ENCODE data around the gene FGF8.
A peak's percentile ranks its signal among the peaks of the same experiment; 100 is the strongest.

The FGF8 gene

DNA sequence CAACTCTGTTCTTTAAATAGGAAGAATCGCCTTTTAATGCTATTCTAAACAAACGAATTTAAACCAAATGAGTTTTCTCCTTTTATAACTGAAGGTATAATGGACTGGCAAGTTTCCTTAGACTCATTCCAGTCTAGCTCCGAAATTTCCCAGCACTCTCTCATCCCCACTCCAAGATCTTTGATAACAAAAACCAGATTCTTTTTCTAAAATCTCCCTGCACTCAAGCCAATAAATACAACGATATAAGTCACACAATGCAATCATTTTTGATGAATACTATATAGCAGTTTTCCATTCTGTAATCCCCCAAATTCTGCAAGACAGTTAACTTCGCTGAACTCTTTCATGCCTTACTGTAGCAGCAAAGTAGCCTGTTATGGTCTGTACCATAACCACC lies 40.5 kb upstream of the FGF8 start:
- Histone ChIP-seq H3K4me3 (ENCODE audit: insufficient read length, low read depth) (peak overlapping the region; percentile 91), H3K4me1 (ENCODE audit: insufficient read depth, insufficient read length) (peaks cover 2% of the 10 kb centered on the region), H3K9me3 (ENCODE audit: insufficient read depth, low read length) (no peaks in the 10 kb centered on the region), H3K9ac (ENCODE audit: insufficient read length, low read depth) (peak overlapping the region; percentile 82), H3K36me3 (ENCODE audit: insufficient read depth, insufficient read length, low read length) (peaks cover 21% of the 10 kb centered on the region), H3K27me3 (ENCODE audit: insufficient read depth, insufficient read length) (no peaks in the 10 kb centered on the region)
- no peak for DNase-seq (ENCODE audit: low read depth, low spot score)
- no peak for TF ChIP-seq ZNF274 (IDR thresholded peaks at IDR 0.05; ENCODE audit: low read depth, low read length)
- no peak for TF ChIP-seq SUZ12 (IDR thresholded peaks at IDR 0.05; ENCODE audit: extremely low read depth, insufficient read depth, insufficient read length)
- TF ChIP-seq YY1 (IDR thresholded peaks at IDR 0.05; ENCODE audit: insufficient read depth, insufficient read length) = no peak

DNA sequence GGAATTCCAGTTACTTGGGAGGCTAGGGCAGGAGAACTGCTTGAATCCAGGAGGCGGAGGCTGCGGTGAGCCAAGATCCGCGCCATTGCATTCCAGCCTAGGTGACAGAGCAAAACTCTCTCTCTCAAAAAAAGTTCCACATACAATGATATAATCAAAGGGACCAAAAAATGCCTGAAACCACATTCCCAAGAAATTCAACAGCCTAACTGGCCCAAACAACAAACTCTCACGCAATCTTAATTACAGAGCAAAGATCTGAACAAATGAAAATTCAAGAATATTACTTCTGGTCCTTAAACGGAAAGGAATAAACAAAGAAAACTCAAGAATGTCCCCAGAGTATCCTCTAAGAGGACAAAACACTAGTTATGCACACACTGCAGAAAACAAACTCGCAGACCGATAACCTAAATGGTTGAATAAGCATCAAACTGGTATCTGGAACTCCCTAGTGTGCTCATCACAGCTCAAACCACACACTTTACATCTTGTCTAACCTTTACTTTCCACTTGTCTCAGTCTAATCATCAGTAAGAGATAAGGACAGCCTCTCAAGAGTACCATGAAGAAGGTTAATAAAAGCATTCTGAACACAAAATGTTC lies 38.7 kb upstream of the FGF8 start:
- H3K4me3 ChIP-seq (ENCODE audit: insufficient read length, low read depth) = no peak overlapping the region
- no peak overlapping the region for H3K9ac ChIP-seq (ENCODE audit: insufficient read length, low read depth)
- peaks cover 2% of the 10 kb centered on the region for H3K4me1 ChIP-seq (ENCODE audit: insufficient read depth, insufficient read length)
- H3K9me3 ChIP-seq (ENCODE audit: insufficient read depth, low read length) = no peaks in the 10 kb centered on the region
- H3K27me3 ChIP-seq (ENCODE audit: insufficient read depth, insufficient read length) = no peaks in the 10 kb centered on the region
- peaks cover 35% of the 10 kb centered on the region for H3K36me3 ChIP-seq (ENCODE audit: insufficient read depth, insufficient read length, low read length)
- TF ChIP-seq ZNF274 (IDR thresholded peaks at IDR 0.05; ENCODE audit: low read depth, low read length) = no peak
- TF ChIP-seq YY1 (IDR thresholded peaks at IDR 0.05; ENCODE audit: insufficient read depth, insufficient read length) = no peak
- no peak for DNase-seq (ENCODE audit: low read depth, low spot score)

DNA sequence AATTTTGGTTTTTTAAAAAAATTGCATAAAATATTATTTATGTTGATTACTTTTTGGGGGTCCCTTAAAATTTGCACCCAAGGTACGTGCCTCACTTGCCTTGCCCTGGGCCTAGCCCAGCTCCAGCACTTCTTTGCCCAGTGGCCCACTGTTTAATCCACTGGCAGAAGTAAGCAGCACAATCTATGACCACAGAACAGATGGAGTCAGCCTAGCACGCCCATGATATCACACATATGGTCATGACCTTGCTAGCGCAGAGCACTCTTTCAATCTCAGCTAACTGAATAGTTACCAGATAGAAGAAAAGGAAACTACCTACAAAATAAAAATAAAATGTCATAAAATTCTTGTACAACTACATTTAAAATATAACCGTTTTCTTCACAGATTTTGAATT lies 36.7 kb upstream of the FGF8 start:
- H3K27me3 ChIP-seq (ENCODE audit: insufficient read depth, insufficient read length) = no peaks in the 10 kb centered on the region
- H3K36me3 ChIP-seq (ENCODE audit: insufficient read depth, insufficient read length, low read length) = peaks cover 53% of the 10 kb centered on the region
- TF ChIP-seq YY1 (IDR thresholded peaks at IDR 0.05; ENCODE audit: insufficient read depth, insufficient read length) (no peak), SUZ12 (IDR thresholded peaks at IDR 0.05; ENCODE audit: extremely low read depth, insufficient read depth, insufficient read length) (no peak), ZNF274 (IDR thresholded peaks at IDR 0.05; ENCODE audit: low read depth, low read length) (no peak)
- no peaks in the 10 kb centered on the region for H3K9me3 ChIP-seq (ENCODE audit: insufficient read depth, low read length)
- H3K4me1 ChIP-seq (ENCODE audit: insufficient read depth, insufficient read length) = peaks cover 2% of the 10 kb centered on the region
- no peak for DNase-seq (ENCODE audit: low read depth, low spot score)
- no peak overlapping the region for H3K4me3 ChIP-seq (ENCODE audit: insufficient read length, low read depth)
- H3K9ac ChIP-seq (ENCODE audit: insufficient read length, low read depth) = no peak overlapping the region

DNA sequence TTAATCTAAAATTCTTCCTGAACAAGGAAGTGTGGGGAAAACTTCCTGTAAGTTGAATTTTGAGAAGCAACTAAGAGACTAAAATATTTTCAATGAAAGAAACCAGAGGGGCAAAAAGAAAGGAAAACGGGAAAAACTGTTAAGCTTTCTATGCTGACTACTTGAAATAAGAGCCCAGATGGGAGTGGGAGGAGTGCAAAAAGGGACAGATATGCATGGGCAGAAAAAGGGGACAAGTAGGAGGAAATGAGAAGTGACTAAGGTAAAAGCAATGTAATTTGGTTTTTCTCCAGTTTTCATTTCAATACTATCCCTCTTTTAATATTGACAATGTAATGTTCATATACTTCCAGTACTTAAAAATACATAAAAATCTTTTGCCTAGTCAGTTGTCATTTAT lies 31.2 kb upstream of the FGF8 start:
- Histone ChIP-seq H3K27me3 (ENCODE audit: insufficient read depth, insufficient read length) (no peaks in the 10 kb centered on the region), H3K9me3 (ENCODE audit: insufficient read depth, low read length) (no peaks in the 10 kb centered on the region), H3K4me1 (ENCODE audit: insufficient read depth, insufficient read length) (no peaks in the 10 kb centered on the region), H3K4me3 (ENCODE audit: insufficient read length, low read depth) (no peak overlapping the region), H3K9ac (ENCODE audit: insufficient read length, low read depth) (no peak overlapping the region), H3K36me3 (ENCODE audit: insufficient read depth, insufficient read length, low read length) (peaks cover 81% of the 10 kb centered on the region)
- no peak for DNase-seq (ENCODE audit: low read depth, low spot score)
- TF ChIP-seq YY1 (IDR thresholded peaks at IDR 0.05; ENCODE audit: insufficient read depth, insufficient read length) (no peak), ZNF274 (IDR thresholded peaks at IDR 0.05; ENCODE audit: low read depth, low read length) (no peak), SUZ12 (IDR thresholded peaks at IDR 0.05; ENCODE audit: extremely low read depth, insufficient read depth, insufficient read length) (no peak)

DNA sequence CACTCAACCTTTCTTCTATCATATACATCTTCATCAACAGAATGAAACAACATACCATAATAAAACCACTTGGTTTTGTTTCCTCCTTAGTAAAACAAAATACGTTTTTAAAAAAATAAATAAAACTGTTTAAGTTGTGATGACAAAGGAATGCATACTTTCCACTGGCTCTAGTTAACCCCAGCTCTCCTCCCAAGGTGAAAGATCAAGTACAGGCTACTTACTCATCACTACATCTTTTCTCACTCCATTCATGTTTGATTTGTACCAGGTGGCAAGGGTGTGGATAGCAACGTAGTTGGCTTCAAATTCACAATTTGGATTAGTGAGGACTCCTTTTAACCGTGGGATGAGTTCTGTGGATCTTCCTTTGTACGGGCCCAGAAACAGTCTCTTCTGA lies 27.6 kb upstream of the FGF8 start:
- Histone ChIP-seq H3K36me3 (ENCODE audit: insufficient read depth, insufficient read length, low read length) (peaks cover 81% of the 10 kb centered on the region), H3K9ac (ENCODE audit: insufficient read length, low read depth) (no peak overlapping the region), H3K4me3 (ENCODE audit: insufficient read length, low read depth) (no peak overlapping the region), H3K4me1 (ENCODE audit: insufficient read depth, insufficient read length) (no peaks in the 10 kb centered on the region), H3K27me3 (ENCODE audit: insufficient read depth, insufficient read length) (no peaks in the 10 kb centered on the region), H3K9me3 (ENCODE audit: insufficient read depth, low read length) (no peaks in the 10 kb centered on the region)
- no peak for DNase-seq (ENCODE audit: low read depth, low spot score)
- TF ChIP-seq YY1 (IDR thresholded peaks at IDR 0.05; ENCODE audit: insufficient read depth, insufficient read length) = no peak
- no peak for TF ChIP-seq SUZ12 (IDR thresholded peaks at IDR 0.05; ENCODE audit: extremely low read depth, insufficient read depth, insufficient read length)
- TF ChIP-seq ZNF274 (IDR thresholded peaks at IDR 0.05; ENCODE audit: low read depth, low read length) = no peak

DNA sequence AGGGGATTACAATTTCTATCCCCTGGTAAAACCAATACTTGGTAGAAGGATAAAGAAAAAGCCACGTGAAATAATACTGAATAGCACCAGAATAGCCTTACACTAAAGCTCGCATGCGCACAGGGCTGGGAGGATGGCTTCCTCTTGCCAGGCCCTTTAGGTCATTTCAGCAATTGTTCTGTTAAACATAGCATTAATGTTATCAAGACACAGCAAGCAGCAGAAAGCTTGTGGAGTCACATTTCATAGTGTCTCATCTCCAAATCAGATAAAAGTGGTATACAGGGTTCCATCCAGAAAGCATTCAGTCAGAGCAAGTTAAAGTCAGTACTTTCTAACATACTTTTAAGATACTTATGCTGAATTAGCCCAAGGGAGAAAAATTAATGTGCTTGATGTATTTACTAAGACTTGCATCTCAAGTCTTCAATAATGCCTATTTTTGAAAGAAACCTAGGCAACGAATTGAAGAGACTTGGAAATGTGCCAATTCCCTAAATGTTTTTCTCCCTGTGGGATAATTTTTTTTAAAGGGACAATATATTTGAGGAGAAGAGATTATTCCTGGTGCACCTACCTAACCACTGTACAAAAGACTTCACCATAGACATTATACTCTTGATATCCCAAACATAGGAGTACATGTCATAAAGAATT lies 21.6 kb upstream of the FGF8 start:
- Histone ChIP-seq H3K4me1 (ENCODE audit: insufficient read depth, insufficient read length) (no peaks in the 10 kb centered on the region), H3K36me3 (ENCODE audit: insufficient read depth, insufficient read length, low read length) (peaks cover 85% of the 10 kb centered on the region), H3K9ac (ENCODE audit: insufficient read length, low read depth) (no peak overlapping the region), H3K4me3 (ENCODE audit: insufficient read length, low read depth) (no peak overlapping the region), H3K27me3 (ENCODE audit: insufficient read depth, insufficient read length) (no peaks in the 10 kb centered on the region), H3K9me3 (ENCODE audit: insufficient read depth, low read length) (no peaks in the 10 kb centered on the region)
- DNase-seq (ENCODE audit: low read depth, low spot score) = no peak
- no peak for TF ChIP-seq ZNF274 (IDR thresholded peaks at IDR 0.05; ENCODE audit: low read depth, low read length)
- no peak for TF ChIP-seq SUZ12 (IDR thresholded peaks at IDR 0.05; ENCODE audit: extremely low read depth, insufficient read depth, insufficient read length)
- TF ChIP-seq YY1 (IDR thresholded peaks at IDR 0.05; ENCODE audit: insufficient read depth, insufficient read length) = no peak

DNA sequence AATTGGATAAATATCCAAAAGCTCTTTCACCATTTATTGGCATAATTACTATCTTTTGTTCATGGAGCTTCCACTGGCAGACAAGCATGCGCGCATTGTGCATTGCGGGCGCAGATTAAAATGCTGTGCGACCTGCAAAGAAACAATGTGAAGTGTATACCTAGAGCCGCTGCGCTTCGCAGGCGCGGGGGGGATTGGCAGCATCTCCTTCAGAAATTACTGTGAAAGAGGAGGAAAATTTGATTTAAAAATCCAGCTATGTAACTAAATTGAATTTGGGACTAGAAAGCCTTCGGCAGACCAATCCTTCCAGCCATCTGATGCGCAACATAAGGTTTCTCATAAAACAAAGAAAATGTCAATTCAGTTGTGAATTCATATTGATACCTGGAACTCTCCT lies 17.6 kb upstream of the FGF8 start:
- Histone ChIP-seq H3K36me3 (ENCODE audit: insufficient read depth, insufficient read length, low read length) (peaks cover 84% of the 10 kb centered on the region), H3K9me3 (ENCODE audit: insufficient read depth, low read length) (no peaks in the 10 kb centered on the region), H3K9ac (ENCODE audit: insufficient read length, low read depth) (no peak overlapping the region), H3K27me3 (ENCODE audit: insufficient read depth, insufficient read length) (no peaks in the 10 kb centered on the region), H3K4me3 (ENCODE audit: insufficient read length, low read depth) (no peak overlapping the region), H3K4me1 (ENCODE audit: insufficient read depth, insufficient read length) (no peaks in the 10 kb centered on the region)
- no peak for TF ChIP-seq SUZ12 (IDR thresholded peaks at IDR 0.05; ENCODE audit: extremely low read depth, insufficient read depth, insufficient read length)
- no peak for TF ChIP-seq YY1 (IDR thresholded peaks at IDR 0.05; ENCODE audit: insufficient read depth, insufficient read length)
- TF ChIP-seq ZNF274 (IDR thresholded peaks at IDR 0.05; ENCODE audit: low read depth, low read length) = no peak
- no peak for DNase-seq (ENCODE audit: low read depth, low spot score)

All from NT2/D1 (cell line).